ENCODE measurements around the gene RDH5.

GRCh38 chr12:55715833-55716581 is 4.2 kb upstream of the RDH5 start, which contains the start of gene BLOC1S1:
- TF ChIP-seq EZH2 (IDR thresholded peaks at IDR 0.05; ENCODE audit: insufficient read depth, poor library complexity, severe bottlenecking) (no peak), EZH2phosphoT487 (IDR thresholded peaks at IDR 0.05; ENCODE audit: insufficient read depth, low read depth) (no peak)
